Activated naive CD8-positive, alpha-beta T cell (primary cell): ENCODE data around the gene PRICKLE2.

Experiments used
- H3K27ac Mint-ChIP-seq: one replicate; pipeline ENCODE4 v1.8.0; 2021; ENCODE audit warnings: mixed read lengths
- H3K27me3 Mint-ChIP-seq: one replicate; pipeline ENCODE4 v1.8.0; 2021; ENCODE audit warnings: mixed read lengths
- H3K36me3 Mint-ChIP-seq: one replicate; pipeline ENCODE4 v1.8.0; 2021; ENCODE audit warnings: mixed read lengths
- H3K4me1 Mint-ChIP-seq: one replicate; pipeline ENCODE4 v1.8.0; 2021; ENCODE audit warnings: low read depth, mixed read lengths
- H3K4me3 Mint-ChIP-seq: one replicate; pipeline ENCODE4 v1.8.0; 2021; ENCODE audit warnings: mild to moderate bottlenecking, mixed read lengths
- H3K9me3 Mint-ChIP-seq: one replicate; pipeline ENCODE4 v1.8.0; 2021; ENCODE audit warnings: low read depth, mixed read lengths

The PRICKLE2 gene

GRCh38 chr3:64196236-64196929, 28.9 kb downstream of the PRICKLE2 start:
- Mint-ChIP-seq H3K27ac (no peak overlapping the region), H3K4me3 (no peak overlapping the region), H3K27me3 (peaks cover 3% of the 10 kb centered on the region), H3K36me3 (no peaks in the 10 kb centered on the region), H3K4me1 (no peaks in the 10 kb centered on the region), H3K9me3 (no peaks in the 10 kb centered on the region)

GRCh38 chr3:64195789-64196188, 29.5 kb downstream of the PRICKLE2 start:
- Mint-ChIP-seq H3K4me3 (no peak overlapping the region), H3K4me1 (no peaks in the 10 kb centered on the region), H3K9me3 (no peaks in the 10 kb centered on the region), H3K27me3 (peaks cover 3% of the 10 kb centered on the region), H3K36me3 (no peaks in the 10 kb centered on the region), H3K27ac (no peak overlapping the region)

GRCh38 chr3:64191822-64192221, 33.4 kb downstream of the PRICKLE2 start:
- no peaks in the 10 kb centered on the region for H3K36me3 Mint-ChIP-seq
- H3K9me3 Mint-ChIP-seq = no peaks in the 10 kb centered on the region
- H3K27ac Mint-ChIP-seq = no peak overlapping the region
- no peaks in the 10 kb centered on the region for H3K4me1 Mint-ChIP-seq
- H3K27me3 Mint-ChIP-seq = peaks cover 1% of the 10 kb centered on the region
- H3K4me3 Mint-ChIP-seq = no peak overlapping the region

GRCh38 chr3:64190517-64191515, 34.5 kb downstream of the PRICKLE2 start:
- no peaks in the 10 kb centered on the region for H3K36me3 Mint-ChIP-seq

GRCh38 chr3:64188810-64189560, 36.3 kb downstream of the PRICKLE2 start:
- no peak overlapping the region for H3K4me3 Mint-ChIP-seq
- no peak overlapping the region for H3K27ac Mint-ChIP-seq
- H3K27me3 Mint-ChIP-seq = peaks cover 3% of the 10 kb centered on the region
- H3K9me3 Mint-ChIP-seq = no peaks in the 10 kb centered on the region
- H3K4me1 Mint-ChIP-seq = no peaks in the 10 kb centered on the region
- no peaks in the 10 kb centered on the region for H3K36me3 Mint-ChIP-seq

More at GRCh38 chr3:64190517-64191515, 34.5 kb downstream of the PRICKLE2 start:
- Mint-ChIP-seq H3K27ac (no peak overlapping the region), H3K4me1 (no peaks in the 10 kb centered on the region), H3K27me3 (peaks cover 3% of the 10 kb centered on the region), H3K9me3 (no peaks in the 10 kb centered on the region), H3K4me3 (no peak overlapping the region)

- Mint-ChIP-seq H3K36me3 (no peaks in the 10 kb centered on the region), H3K9me3 (no peaks in the 10 kb centered on the region), H3K27me3 (peaks cover 3% of the 10 kb centered on the region), H3K4me1 (no peaks in the 10 kb centered on the region), H3K4me3 (no peak overlapping the region), H3K27ac (no peak overlapping the region)
These were observed 38.0 kb downstream of the PRICKLE2 start for GRCh38 chr3:64187065-64187959.

- Mint-ChIP-seq H3K36me3 (no peaks in the 10 kb centered on the region), H3K27ac (no peak overlapping the region), H3K4me1 (no peaks in the 10 kb centered on the region), H3K9me3 (no peaks in the 10 kb centered on the region), H3K27me3 (peaks cover 3% of the 10 kb centered on the region), H3K4me3 (no peak overlapping the region)
These were observed 38.6 kb downstream of the PRICKLE2 start for GRCh38 chr3:64186667-64187064.

- Mint-ChIP-seq H3K27me3 (peaks cover 3% of the 10 kb centered on the region), H3K4me3 (no peak overlapping the region), H3K27ac (no peak overlapping the region), H3K9me3 (no peaks in the 10 kb centered on the region), H3K4me1 (no peaks in the 10 kb centered on the region), H3K36me3 (no peaks in the 10 kb centered on the region)
These were observed 39.8 kb downstream of the PRICKLE2 start for GRCh38 chr3:64185436-64185835.

- Mint-ChIP-seq H3K27ac (no peak overlapping the region), H3K4me1 (no peaks in the 10 kb centered on the region)
These were observed 40.6 kb downstream of the PRICKLE2 start for GRCh38 chr3:64184621-64185020.

GRCh38 chr3:64179860-64180259, 45.4 kb downstream of the PRICKLE2 start:
- no peak overlapping the region for H3K27ac Mint-ChIP-seq
- H3K36me3 Mint-ChIP-seq = no peaks in the 10 kb centered on the region
- H3K4me3 Mint-ChIP-seq = no peak overlapping the region
- H3K4me1 Mint-ChIP-seq = no peaks in the 10 kb centered on the region
- H3K27me3 Mint-ChIP-seq = no peaks in the 10 kb centered on the region
- no peaks in the 10 kb centered on the region for H3K9me3 Mint-ChIP-seq

More at GRCh38 chr3:64184621-64185020, 40.6 kb downstream of the PRICKLE2 start:
- H3K4me3 Mint-ChIP-seq = no peak overlapping the region
- H3K36me3 Mint-ChIP-seq = no peaks in the 10 kb centered on the region
- H3K27me3 Mint-ChIP-seq = peaks cover 2% of the 10 kb centered on the region
- no peaks in the 10 kb centered on the region for H3K9me3 Mint-ChIP-seq

GRCh38 chr3:64179249-64179648, 46.0 kb downstream of the PRICKLE2 start:
- Mint-ChIP-seq H3K4me3 (no peak overlapping the region), H3K36me3 (no peaks in the 10 kb centered on the region), H3K9me3 (no peaks in the 10 kb centered on the region), H3K27ac (no peak overlapping the region), H3K4me1 (no peaks in the 10 kb centered on the region), H3K27me3 (no peaks in the 10 kb centered on the region)

- H3K36me3 Mint-ChIP-seq = no peaks in the 10 kb centered on the region
These were observed 46.8 kb downstream of the PRICKLE2 start for GRCh38 chr3:64178419-64178818.

GRCh38 chr3:64176461-64176996, 48.7 kb downstream of the PRICKLE2 start:
- peaks cover under 1% of the 10 kb centered on the region for H3K9me3 Mint-ChIP-seq
- H3K4me1 Mint-ChIP-seq = no peaks in the 10 kb centered on the region
- H3K27ac Mint-ChIP-seq = no peak overlapping the region
- H3K27me3 Mint-ChIP-seq = no peaks in the 10 kb centered on the region
- no peaks in the 10 kb centered on the region for H3K36me3 Mint-ChIP-seq
- no peak overlapping the region for H3K4me3 Mint-ChIP-seq

More at GRCh38 chr3:64178419-64178818, 46.8 kb downstream of the PRICKLE2 start:
- no peaks in the 10 kb centered on the region for H3K27me3 Mint-ChIP-seq
- H3K4me3 Mint-ChIP-seq = no peak overlapping the region
- H3K9me3 Mint-ChIP-seq = no peaks in the 10 kb centered on the region
- H3K27ac Mint-ChIP-seq = no peak overlapping the region
- H3K4me1 Mint-ChIP-seq = no peaks in the 10 kb centered on the region

GRCh38 chr3:64174328-64174727, 50.9 kb downstream of the PRICKLE2 start:
- no peaks in the 10 kb centered on the region for H3K36me3 Mint-ChIP-seq
- no peak overlapping the region for H3K27ac Mint-ChIP-seq
- no peak overlapping the region for H3K4me3 Mint-ChIP-seq
- peaks cover 3% of the 10 kb centered on the region for H3K9me3 Mint-ChIP-seq
- H3K27me3 Mint-ChIP-seq = no peaks in the 10 kb centered on the region
- H3K4me1 Mint-ChIP-seq = no peaks in the 10 kb centered on the region
